Astrocyte (in vitro differentiated cells and primary cell): ENCODE measurements around the gene SLC9A5.

Source experiments
- CTCF ChIP-seq: IDR thresholded peaks from 2 replicates; pipeline ENCODE4 v1.5.1; 2011; ENCODE audit warnings: low read depth, mild to moderate bottlenecking, inconsistent platforms, low read length, moderate library complexity; ENCODE audit not compliant: insufficient read depth
- EZH2 ChIP-seq: IDR thresholded peaks from 2 replicates; pipeline ENCODE4 v1.6.1; 2012; ENCODE audit warnings: mild to moderate bottlenecking, low read length, inconsistent platforms; ENCODE audit not compliant: insufficient read depth

DNA sequence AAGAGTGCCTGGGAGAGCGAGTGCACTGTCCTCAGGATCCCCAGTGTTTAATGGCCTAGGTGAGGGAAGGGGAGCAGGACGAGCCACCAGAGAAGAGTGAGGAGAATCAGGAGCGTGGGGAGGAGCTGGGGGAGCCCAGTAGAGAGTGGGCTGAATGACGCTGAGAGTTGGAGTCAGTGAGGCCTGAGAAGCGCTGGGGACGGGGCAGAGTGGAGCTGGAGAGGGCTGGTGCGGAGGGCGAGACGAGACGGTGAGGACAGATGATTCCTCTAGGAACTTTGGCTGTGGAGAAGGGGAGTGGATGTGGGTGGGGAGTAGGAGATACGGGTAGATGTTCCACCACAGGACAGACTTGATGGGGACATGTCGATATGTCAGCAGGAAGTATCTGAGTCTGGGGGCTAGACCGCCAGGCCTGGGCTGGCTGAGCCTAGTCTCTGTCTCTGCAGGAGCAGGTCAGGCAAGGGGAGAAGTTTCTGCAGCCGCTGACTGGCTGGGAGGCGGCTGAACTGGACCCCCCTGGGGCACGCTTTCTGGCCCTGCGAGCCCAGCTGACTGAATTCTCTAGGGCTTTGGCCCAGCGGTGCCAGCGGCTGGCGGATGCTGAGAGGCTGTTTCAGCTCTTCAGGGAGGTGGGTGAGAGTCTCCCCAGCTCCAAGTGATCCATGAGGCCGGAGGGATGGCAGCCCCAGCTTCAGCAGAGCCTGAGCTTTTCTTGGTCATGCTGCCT lies 35.2 kb downstream of the SLC9A5 start:
- TF ChIP-seq CTCF, result no peak
- no peak for TF ChIP-seq EZH2
